Frontal cortex (tissue), 4 donors: Measurements from ENCODE around the gene HCN2. TPM values are rescaled to one million over a fixed set of nuclear protein-coding genes. Genes with fewer than 3 reads are reported as not detected.

Source experiments
- DNase-seq, 2 donors: peaks; one replicate each; pipeline ENCODE4 v3.0.0; 2012; ENCODE audit warnings: low spot score in 2 of 2
- FAIRE-seq: peaks from 2 replicates; lab custom pipeline; 2012; peaks lifted over from hg19 to GRCh38; lab: Jason Lieb, UNC
- total RNA-seq: library from RNA; depleted of rRNA; stranded (reverse); fragments of >200 nt; gene quantifications from one replicate; pipeline ENCODE4 v1.2.3, GENCODE V29; 2014
- donor health status: control.
- donor health status: control.
- donor health status: control.

The HCN2 gene
- total RNA-seq, 1 donor from 2014 or later: 6.1 TPM

- DNase-seq: no peak
- no peak for FAIRE-seq
Measured at GRCh38 chr19:663682-664117, 74.0 kb downstream of the HCN2 start.

DNA sequence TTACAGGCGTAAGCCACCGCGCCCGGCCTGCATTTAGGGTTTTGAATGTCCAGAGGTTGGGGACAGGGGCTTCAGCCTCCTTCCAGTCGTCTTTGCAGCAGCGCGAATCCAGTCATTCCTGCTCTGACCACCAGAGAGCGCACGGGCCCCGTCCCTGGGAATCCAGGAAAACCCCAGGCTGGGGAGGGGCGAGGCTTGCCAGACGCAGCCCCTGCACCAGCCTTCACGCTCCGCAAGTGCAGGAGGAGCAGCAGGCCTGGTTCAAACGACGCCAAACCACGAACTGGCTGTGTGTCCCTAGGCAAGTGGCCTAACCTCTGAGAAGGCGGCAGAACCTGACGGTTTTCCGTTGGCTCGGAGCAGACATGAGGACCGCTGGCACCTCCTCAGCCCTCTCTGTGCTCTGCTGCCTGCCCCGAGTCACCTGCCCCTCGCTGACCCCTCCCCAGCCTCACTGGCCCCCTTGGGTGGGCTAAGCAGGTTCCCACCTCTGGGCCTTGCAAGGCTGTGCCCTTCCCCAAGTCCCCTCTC lies 75.3 kb downstream of the HCN2 start:
- no peak for FAIRE-seq
- DNase-seq: peak; percentile 90 to 93

Other genes with a start within 250 kb of the HCN2 start
- 3.7 TPM for gene MIER2, start 245.1 kb upstream of the HCN2 start, total RNA-seq
- 20.8 TPM for gene C2CD4C, start 180.7 kb upstream of the HCN2 start, total RNA-seq
- 9.8 TPM for gene SHC2, start 128.8 kb upstream of the HCN2 start, total RNA-seq
- gene MADCAM1, start 93.4 kb upstream of the HCN2 start, total RNA-seq: 1.2 TPM
- gene TPGS1, start 82.4 kb upstream of the HCN2 start, total RNA-seq: 26.1 TPM
- 55.4 TPM for gene CDC34, start 58.1 kb upstream of the HCN2 start, total RNA-seq
- gene GZMM, start 45.8 kb upstream of the HCN2 start, total RNA-seq: 0.41 TPM
- gene BSG, start 17.3 kb upstream of the HCN2 start, total RNA-seq: 114 TPM
- 15.9 TPM for gene POLRMT, start 43.7 kb downstream of the HCN2 start, total RNA-seq
- gene FGF22, start 50.0 kb downstream of the HCN2 start, total RNA-seq: under 0.01 TPM
- gene RNF126, start 73.3 kb downstream of the HCN2 start, total RNA-seq: 17.5 TPM
- 2.0 TPM for gene FSTL3, start 86.5 kb downstream of the HCN2 start, total RNA-seq
- not detected for gene PRSS57, start 105.6 kb downstream of the HCN2 start, total RNA-seq
- gene PALM, start 119.1 kb downstream of the HCN2 start, total RNA-seq: 87.2 TPM
- 0.41 TPM for gene MISP, start 161.2 kb downstream of the HCN2 start, total RNA-seq
- gene PTBP1, start 207.6 kb downstream of the HCN2 start, total RNA-seq: 28.1 TPM
- 119 TPM for gene PLPPR3, start 232.1 kb downstream of the HCN2 start, total RNA-seq
- gene AZU1, start 238.0 kb downstream of the HCN2 start, total RNA-seq: 0.41 TPM